Thymus (tissue), 11 donors: ENCODE results near the gene HECA. TPM values are rescaled to one million over a fixed set of nuclear protein-coding genes. Genes with fewer than 3 reads are reported as not detected.

Source experiments
- DNase-seq, 9 donors: peaks; one replicate each; pipeline ENCODE4 v3.0.0-alpha.2; 2013; ENCODE audit warnings: low spot score in 9 of 9, low read depth in 6 of 9, missing footprints in 1 of 9
- H3K27ac ChIP-seq, 2 donors: one replicate each; pipeline ENCODE4 v1.5.1; 2013; ENCODE audit warnings: control low read depth in 1 of 2, low read depth in 1 of 2, low read length in 1 of 2, mild to moderate bottlenecking in 1 of 2, moderate library complexity in 1 of 2
- H3K27me3 ChIP-seq, 2 donors: one replicate each; pipeline ENCODE4 v1.5.1; 2013; ENCODE audit warnings: low read length in 1 of 2; ENCODE audit not compliant: control insufficient read depth in 2 of 2, insufficient read depth in 1 of 2
- H3K36me3 ChIP-seq, 2 donors: one replicate each; pipeline ENCODE4 v1.5.1; 2013; ENCODE audit warnings: low read length in 1 of 2, mild to moderate bottlenecking in 1 of 2, moderate library complexity in 1 of 2; ENCODE audit not compliant: control insufficient read depth in 2 of 2, insufficient read depth in 2 of 2
- H3K4me1 ChIP-seq, 2 donors: one replicate each; pipeline ENCODE4 v1.5.1; 2013; ENCODE audit warnings: low read length in 2 of 2; ENCODE audit not compliant: control insufficient read depth in 2 of 2, insufficient read depth in 2 of 2
- H3K4me3 ChIP-seq, 2 donors: one replicate each; pipeline ENCODE4 v1.5.1; 2013; ENCODE audit warnings: low read length in 2 of 2, control low read depth in 1 of 2, mild to moderate bottlenecking in 1 of 2
- H3K9me3 ChIP-seq, 2 donors: one replicate each; pipeline ENCODE4 v1.5.1; 2013; ENCODE audit warnings: low read length in 1 of 2, mild to moderate bottlenecking in 1 of 2; ENCODE audit not compliant: control insufficient read depth in 2 of 2, insufficient read depth in 1 of 2
- WGBS: extraction: QIAGEN DNeasy Blood & Tissue Kit; methylation state at CpG from one replicate; pipeline ENCODE4 v1.1.7; 2013; 5-methylcytosine and 5-hydroxymethylcytosine counted together
- polyA plus RNA-seq: library from polyadenylated mRNA; stranded (reverse); fragments of 200-250 nt; gene quantifications from one replicate; pipeline ENCODE4 v1.2.3, GENCODE V29; 2013
- total RNA-seq: library from RNA; stranded (reverse); fragments of 120-200 nt; gene quantifications from one replicate; pipeline ENCODE4 v1.2.4, GENCODE V29; 2013
- donor health status: healthy.

Gene HECA
- total and polyA plus RNA-seq, 2 donors = 29.7 to 36.0 TPM

DNA sequence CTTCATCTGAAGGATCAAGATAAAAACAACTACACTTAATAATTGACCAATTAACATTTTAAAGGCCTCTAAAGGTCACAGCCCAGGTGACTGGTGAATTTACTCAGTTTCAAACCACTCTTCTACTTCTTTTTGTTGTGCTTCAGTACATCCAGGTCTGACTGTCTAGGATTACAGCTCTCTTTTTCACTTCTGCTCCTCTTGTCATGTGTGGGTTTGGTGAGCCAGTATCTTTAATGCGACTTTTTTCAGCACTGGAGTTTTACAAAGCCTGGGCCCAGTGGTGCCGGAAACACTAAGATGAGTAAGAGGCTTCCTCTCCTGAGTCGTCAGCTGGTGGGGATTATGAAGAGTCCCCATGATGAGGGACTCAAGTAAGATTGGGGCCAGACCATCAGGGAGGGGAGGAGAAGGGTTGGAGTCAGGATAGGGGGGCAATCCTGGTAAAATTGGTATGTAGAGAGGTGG lies 27.0 kb downstream of the HECA start:
- peak in 8 of 9 donors; percentile 36 to 81 (median 59) for DNase-seq
- H3K4me1 ChIP-seq = peaks cover 59 to 64% of the 10 kb centered on the region in 2 donors
- WGBS = 42% methylated on average over 3 of the region's 3 CpGs
- H3K27me3 ChIP-seq = no peaks in the 10 kb centered on the region
- H3K27ac ChIP-seq = peak overlapping the region; percentile 38 to 80
- H3K36me3 ChIP-seq = peaks cover 8 to 22% of the 10 kb centered on the region in 2 donors
- H3K4me3 ChIP-seq = peak overlapping the region; percentile 6 to 35
- peaks cover 0 to 11% of the 10 kb centered on the region in 2 donors for H3K9me3 ChIP-seq

DNA sequence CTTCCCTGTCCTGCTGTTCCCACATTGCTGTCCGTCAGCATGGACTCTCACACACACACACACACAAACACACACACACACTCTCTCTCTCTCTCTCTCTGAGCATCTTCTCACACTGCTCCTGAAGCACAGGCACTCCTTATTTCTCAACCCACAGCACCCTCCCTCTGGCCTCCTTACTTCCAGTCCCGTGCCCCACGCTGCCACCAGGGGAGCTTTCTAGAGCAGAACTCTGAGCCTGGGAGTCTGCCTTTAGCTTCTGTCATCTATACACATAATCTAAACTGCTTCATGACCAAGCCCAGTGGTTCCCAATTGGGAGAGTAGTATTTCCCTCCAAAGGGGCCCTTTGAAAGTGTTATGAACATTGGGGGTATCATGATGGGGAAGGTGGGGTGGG lies 29.1 kb downstream of the HECA start:
- H3K4me3 ChIP-seq = no peak overlapping the region

DNA sequence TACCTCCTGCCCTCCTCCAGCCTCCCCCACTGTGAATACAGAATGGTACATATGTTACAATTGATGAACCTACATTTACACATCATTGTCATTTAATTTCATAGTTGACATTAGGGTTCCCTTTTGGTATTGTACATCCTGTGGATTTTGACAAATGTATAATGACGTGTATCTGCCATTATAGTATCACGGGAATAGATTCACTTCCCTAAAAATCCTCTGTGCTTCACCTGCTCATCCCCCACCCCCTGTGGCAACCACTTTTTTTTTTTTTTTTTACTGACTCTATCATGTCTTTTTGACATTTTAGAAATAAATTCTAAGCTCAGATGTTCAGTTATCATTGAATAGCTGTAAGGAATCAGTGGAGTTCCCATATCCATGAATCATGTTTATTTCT lies 30.4 kb downstream of the HECA start:
- Histone ChIP-seq H3K9me3 (peaks cover 0 to 5% of the 10 kb centered on the region in 2 donors), H3K36me3 (peaks cover 13 to 43% of the 10 kb centered on the region in 2 donors), H3K4me1 (peaks cover 51 to 52% of the 10 kb centered on the region in 2 donors), H3K27me3 (no peaks in the 10 kb centered on the region), H3K4me3 (no peak overlapping the region), H3K27ac (no peak overlapping the region)
- DNase-seq = no peak
- WGBS = 89% methylated on average over 2 of the region's 2 CpGs

More for the DNA sequence above, 29.1 kb downstream of the HECA start:
- peaks cover 58 to 59% of the 10 kb centered on the region in 2 donors for H3K4me1 ChIP-seq
- peak in 1 of 9 donors; percentile 52 for DNase-seq
- H3K27me3 ChIP-seq = no peaks in the 10 kb centered on the region
- no peak overlapping the region for H3K27ac ChIP-seq
- H3K36me3 ChIP-seq = peaks cover 13 to 38% of the 10 kb centered on the region in 2 donors
- WGBS = 87% methylated on average over 3 of the region's 3 CpGs
- H3K9me3 ChIP-seq = peaks cover 0 to 5% of the 10 kb centered on the region in 2 donors

DNA sequence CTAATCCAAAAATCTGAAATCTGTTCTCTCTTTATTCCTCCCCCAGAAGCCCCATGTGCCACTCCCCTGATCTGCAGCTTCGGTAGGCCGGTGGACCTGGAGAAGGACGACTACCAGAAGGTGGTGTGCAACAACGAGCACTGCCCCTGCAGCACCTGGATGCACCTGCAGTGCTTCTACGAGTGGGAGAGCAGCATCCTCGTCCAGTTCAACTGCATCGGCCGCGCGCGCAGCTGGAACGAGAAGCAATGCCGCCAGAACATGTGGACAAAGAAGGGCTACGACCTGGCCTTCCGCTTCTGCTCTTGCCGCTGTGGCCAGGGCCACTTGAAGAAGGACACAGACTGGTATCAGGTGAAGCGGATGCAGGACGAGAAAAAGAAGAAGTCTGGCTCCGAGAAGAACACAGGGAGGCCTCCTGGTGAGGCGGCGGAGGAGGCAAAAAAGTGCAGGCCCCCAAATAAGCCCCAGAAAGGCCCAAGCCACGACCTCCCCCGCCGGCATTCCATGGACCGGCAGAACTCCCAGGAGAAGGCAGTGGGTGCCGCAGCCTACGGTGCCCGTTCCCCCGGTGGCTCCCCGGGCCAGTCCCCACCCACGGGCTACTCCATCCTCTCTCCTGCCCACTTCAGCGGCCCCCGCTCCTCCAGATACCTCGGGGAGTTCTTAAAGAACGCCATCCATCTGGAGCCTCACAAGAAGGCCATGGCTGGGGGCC lies 31.5 kb downstream of the HECA start:
- no peak overlapping the region for H3K4me3 ChIP-seq
- peaks cover 13 to 45% of the 10 kb centered on the region in 2 donors for H3K36me3 ChIP-seq
- peaks cover 49 to 51% of the 10 kb centered on the region in 2 donors for H3K4me1 ChIP-seq
- peaks cover 0 to 5% of the 10 kb centered on the region in 2 donors for H3K9me3 ChIP-seq
- 98% methylated on average over 35 of the region's 35 CpGs for WGBS
- DNase-seq = no peak
- H3K27ac ChIP-seq = no peak overlapping the region
- no peaks in the 10 kb centered on the region for H3K27me3 ChIP-seq

DNA sequence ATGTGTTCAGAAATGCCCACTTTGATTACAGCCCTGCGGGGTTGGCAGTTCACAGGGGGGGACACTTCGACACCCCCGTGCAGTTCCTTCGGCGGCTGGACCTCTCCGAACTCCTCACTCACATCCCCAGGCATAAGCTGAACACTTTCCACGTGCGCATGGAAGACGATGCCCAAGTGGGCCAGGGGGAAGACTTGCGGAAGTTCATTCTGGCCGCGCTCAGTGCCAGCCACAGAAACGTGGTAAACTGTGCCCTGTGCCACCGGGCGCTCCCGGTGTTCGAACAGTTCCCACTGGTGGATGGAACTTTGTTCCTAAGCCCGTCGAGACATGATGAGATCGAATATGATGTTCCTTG lies 32.1 kb downstream of the HECA start:
- peaks cover 0 to 5% of the 10 kb centered on the region in 2 donors for H3K9me3 ChIP-seq
- H3K4me1 ChIP-seq = peaks cover 49 to 52% of the 10 kb centered on the region in 2 donors
- no peak overlapping the region for H3K4me3 ChIP-seq
- DNase-seq = no peak
- 99% methylated on average over 20 of the region's 20 CpGs for WGBS
- peaks cover 13 to 47% of the 10 kb centered on the region in 2 donors for H3K36me3 ChIP-seq
- no peaks in the 10 kb centered on the region for H3K27me3 ChIP-seq
- H3K27ac ChIP-seq = no peak overlapping the region

DNA sequence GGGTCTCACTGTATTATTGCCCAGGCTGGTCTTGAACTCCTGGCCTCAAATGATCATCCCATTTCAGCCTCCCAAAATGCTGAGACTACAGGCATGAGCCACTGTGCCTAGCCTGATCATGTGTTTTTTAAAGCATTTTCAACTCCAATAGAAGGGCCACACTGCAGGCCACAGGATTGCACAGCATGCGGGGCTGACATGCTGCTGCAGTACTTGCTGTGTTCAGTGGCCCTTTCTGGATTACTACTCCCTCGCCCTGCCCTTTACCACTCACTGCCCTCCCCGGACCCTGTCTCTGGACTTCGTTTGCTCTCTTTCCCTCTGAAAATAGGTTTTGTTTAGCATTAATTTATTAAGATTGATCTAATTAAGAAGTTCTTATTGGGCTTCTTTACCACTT lies 37.3 kb downstream of the HECA start:
- Histone ChIP-seq H3K36me3 (peaks cover 27 to 57% of the 10 kb centered on the region in 2 donors), H3K4me3 (no peak overlapping the region), H3K27me3 (no peaks in the 10 kb centered on the region), H3K9me3 (no peaks in the 10 kb centered on the region), H3K4me1 (peaks cover 30 to 44% of the 10 kb centered on the region in 2 donors), H3K27ac (peak overlapping the region; percentile 38 to 56)
- WGBS = 99% methylated on average over 4 of the region's 4 CpGs
- no peak for DNase-seq

DNA sequence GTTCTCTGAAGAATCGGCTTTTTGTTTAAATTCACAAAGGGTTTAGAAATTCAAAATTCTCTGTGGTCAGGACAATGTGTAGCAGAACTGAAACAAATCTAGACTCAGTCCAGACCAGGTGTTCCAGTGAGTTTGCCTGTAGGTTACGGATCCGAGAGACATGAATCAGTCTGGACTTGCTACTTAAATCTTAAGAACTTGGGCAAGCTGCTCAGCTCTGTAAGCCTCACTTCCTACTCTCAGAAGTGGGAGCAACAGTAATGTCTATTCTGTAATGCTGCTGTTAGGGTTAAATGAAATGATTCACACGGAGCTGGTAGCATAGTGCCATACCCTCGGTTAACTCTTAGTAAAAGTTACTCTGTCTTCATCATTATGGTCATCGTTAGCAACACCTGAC lies 37.7 kb downstream of the HECA start:
- Histone ChIP-seq H3K9me3 (no peaks in the 10 kb centered on the region), H3K27ac (peak overlapping the region in 1 of 2 donors; percentile 56), H3K4me1 (peaks cover 30 to 44% of the 10 kb centered on the region in 2 donors), H3K36me3 (peaks cover 28 to 57% of the 10 kb centered on the region in 2 donors), H3K27me3 (no peaks in the 10 kb centered on the region), H3K4me3 (no peak overlapping the region)
- 67% methylated on average over 6 of the region's 6 CpGs for WGBS
- peak in 1 of 9 donors; percentile 49 for DNase-seq

DNA sequence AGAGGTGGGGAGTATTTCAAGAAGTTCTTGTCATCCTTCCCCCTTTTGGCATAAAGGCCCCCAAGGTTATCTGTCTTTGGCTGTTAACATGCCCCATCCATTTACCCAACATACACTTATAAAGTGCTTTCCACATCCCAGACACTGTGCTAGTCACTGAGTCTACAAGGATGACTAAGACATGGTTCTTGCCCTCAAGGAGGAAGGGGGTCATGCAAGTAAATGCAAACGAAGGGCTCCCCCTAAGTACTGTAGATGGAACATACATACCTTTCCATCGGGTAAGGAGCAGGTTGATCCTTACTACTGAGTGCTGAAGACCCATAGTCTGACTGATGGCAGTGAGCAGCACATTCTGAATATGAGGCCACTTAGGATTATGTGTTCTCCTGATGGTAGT lies 38.3 kb downstream of the HECA start:
- peak in 3 of 9 donors; percentile 49 to 75 (median 52) for DNase-seq
- Histone ChIP-seq H3K4me3 (no peak overlapping the region), H3K36me3 (peaks cover 28 to 57% of the 10 kb centered on the region in 2 donors), H3K9me3 (no peaks in the 10 kb centered on the region), H3K27ac (peak overlapping the region in 1 of 2 donors; percentile 56), H3K4me1 (peaks cover 30 to 44% of the 10 kb centered on the region in 2 donors), H3K27me3 (no peaks in the 10 kb centered on the region)
- WGBS = 51% methylated on average over 2 of the region's 2 CpGs

DNA sequence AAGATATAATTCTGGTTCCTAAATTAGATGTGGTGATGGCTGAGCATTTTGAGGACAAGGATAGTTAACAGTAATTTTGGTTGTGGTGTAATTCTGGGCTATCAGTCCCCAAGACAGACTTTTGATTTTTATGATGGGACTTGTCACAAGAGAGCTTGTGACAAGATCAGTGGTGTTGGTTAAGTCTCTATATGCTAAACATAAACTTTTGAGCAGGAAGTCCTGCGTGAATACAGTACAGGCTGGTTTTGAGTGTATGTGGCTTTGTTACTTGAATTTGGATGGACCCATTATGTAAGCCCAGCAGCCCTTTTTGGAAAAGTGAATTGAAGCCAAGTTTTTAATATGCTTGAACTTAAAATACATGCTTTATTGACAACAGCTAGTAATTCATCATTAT lies 38.9 kb downstream of the HECA start:
- Histone ChIP-seq H3K4me1 (peaks cover 30 to 44% of the 10 kb centered on the region in 2 donors), H3K27me3 (no peaks in the 10 kb centered on the region), H3K36me3 (peaks cover 28 to 57% of the 10 kb centered on the region in 2 donors), H3K9me3 (no peaks in the 10 kb centered on the region), H3K27ac (no peak overlapping the region), H3K4me3 (no peak overlapping the region)
- WGBS = 85% methylated on average over 1 of the region's 1 CpG
- no peak for DNase-seq
